Measurements from ENCODE around the gene DNM3. TPM values are rescaled to one million over a fixed set of nuclear protein-coding genes. Genes with fewer than 3 reads are reported as not detected.
"Not testable (repeated sequence)": the region's sequence is repeated elsewhere in the genome, so short reads cannot be mapped to it uniquely, and the experiment has no call there.

DNM3 gene
- total and polyA plus RNA-seq, 5 donors from 2014 or later = 0.76 to 5.5 (median 1.6) TPM

- Mint-ChIP-seq H3K4me1 (peaks cover 0 to 11% (median 4%) of the 10 kb centered on the region in 4 donors), H3K4me3 (no peak overlapping the region), H3K9me3 (no peaks in the 10 kb centered on the region), H3K36me3 (peaks cover 24% of the 10 kb centered on the region), H3K27me3 (no peaks in the 10 kb centered on the region), H3K27ac (peak overlapping the region in 1 of 3 donors; percentile 35)
- no peak overlapping the region for H3K27ac ChIP-seq (ENCODE audit: insufficient read depth, low read length, poor library complexity, severe bottlenecking)
- ATAC-seq (ENCODE audit: low read depth in 2 of 2) = no peak
- no peaks in the 10 kb centered on the region for H3K9me3 ChIP-seq (ENCODE audit: control insufficient read depth in 2 of 2, low read length in 2 of 2)
- no peaks in the 10 kb centered on the region for H3K27me3 ChIP-seq (ENCODE audit: control insufficient read depth, insufficient read depth, low read length)
- DNase-seq = no peak
- peaks cover 43% of the 10 kb centered on the region for H3K36me3 ChIP-seq (ENCODE audit: control insufficient read depth, insufficient read depth, low read length)
- H3K4me3 ChIP-seq (ENCODE audit: low read depth, low read length) = no peak overlapping the region
- H3K4me1 ChIP-seq (ENCODE audit: control insufficient read depth, insufficient read depth, low read length, poor library complexity, severe bottlenecking) = no peaks in the 10 kb centered on the region
Measured at GRCh38 chr1:171799166-171799565, 42.1 kb upstream of the DNM3 start.

- peak overlapping the region in 1 of 3 donors; percentile 33 for H3K27ac Mint-ChIP-seq
Measured at GRCh38 chr1:171799698-171800097, 41.6 kb upstream of the DNM3 start.

GRCh38 chr1:171800342-171800741 lies 41.0 kb upstream of the DNM3 start:
- ATAC-seq (ENCODE audit: low read depth in 2 of 2) (no peak), DNase-seq (no peak)
- Histone ChIP-seq H3K36me3 (ENCODE audit: control insufficient read depth, insufficient read depth, low read length) (peaks cover 31% of the 10 kb centered on the region), H3K4me3 (ENCODE audit: low read depth, low read length) (no peak overlapping the region), H3K4me1 (ENCODE audit: control insufficient read depth, insufficient read depth, low read length, poor library complexity, severe bottlenecking) (no peaks in the 10 kb centered on the region), H3K27ac (ENCODE audit: insufficient read depth, low read length, poor library complexity, severe bottlenecking) (no peak overlapping the region), H3K27me3 (ENCODE audit: control insufficient read depth, insufficient read depth, low read length) (no peaks in the 10 kb centered on the region), H3K9me3 (ENCODE audit: control insufficient read depth in 2 of 2, low read length in 2 of 2) (no peaks in the 10 kb centered on the region)
- Mint-ChIP-seq H3K27ac (peak overlapping the region in 1 of 3 donors; percentile 58), H3K27me3 (no peaks in the 10 kb centered on the region), H3K4me1 (peaks cover 0 to 11% (median 0%) of the 10 kb centered on the region in 4 donors), H3K36me3 (peaks cover 14% of the 10 kb centered on the region), H3K4me3 (no peak overlapping the region), H3K9me3 (no peaks in the 10 kb centered on the region)

More at GRCh38 chr1:171799698-171800097, 41.6 kb upstream of the DNM3 start:
- H3K4me1 ChIP-seq (ENCODE audit: control insufficient read depth, insufficient read depth, low read length, poor library complexity, severe bottlenecking); H3K9me3 Mint-ChIP-seq; H3K27me3 Mint-ChIP-seq; H3K27me3 ChIP-seq (ENCODE audit: control insufficient read depth, insufficient read depth, low read length); H3K4me3 ChIP-seq (ENCODE audit: low read depth, low read length); H3K4me1 Mint-ChIP-seq; H3K4me3 Mint-ChIP-seq; H3K27ac ChIP-seq (ENCODE audit: insufficient read depth, low read length, poor library complexity, severe bottlenecking); ATAC-seq (ENCODE audit: low read depth in 2 of 2); DNase-seq; H3K9me3 ChIP-seq (ENCODE audit: control insufficient read depth in 2 of 2, low read length in 2 of 2): not testable (repeated sequence)
- H3K36me3 Mint-ChIP-seq = peaks cover 19% of the 10 kb centered on the region
- H3K36me3 ChIP-seq (ENCODE audit: control insufficient read depth, insufficient read depth, low read length) = peaks cover 38% of the 10 kb centered on the region

- Mint-ChIP-seq H3K4me3 (no peak overlapping the region), H3K27ac (peak overlapping the region in 1 of 3 donors; percentile 58), H3K27me3 (no peaks in the 10 kb centered on the region), H3K4me1 (peaks cover 0 to 15% (median 3%) of the 10 kb centered on the region in 4 donors), H3K36me3 (peaks cover 12% of the 10 kb centered on the region), H3K9me3 (no peaks in the 10 kb centered on the region)
- H3K27me3 ChIP-seq (ENCODE audit: control insufficient read depth, insufficient read depth, low read length) = no peaks in the 10 kb centered on the region
- no peaks in the 10 kb centered on the region for H3K4me1 ChIP-seq (ENCODE audit: control insufficient read depth, insufficient read depth, low read length, poor library complexity, severe bottlenecking)
- no peak for DNase-seq
- no peak overlapping the region for H3K27ac ChIP-seq (ENCODE audit: insufficient read depth, low read length, poor library complexity, severe bottlenecking)
- H3K4me3 ChIP-seq (ENCODE audit: low read depth, low read length) = no peak overlapping the region
- no peaks in the 10 kb centered on the region for H3K9me3 ChIP-seq (ENCODE audit: control insufficient read depth in 2 of 2, low read length in 2 of 2)
- peaks cover 26% of the 10 kb centered on the region for H3K36me3 ChIP-seq (ENCODE audit: control insufficient read depth, insufficient read depth, low read length)
- no peak for ATAC-seq (ENCODE audit: low read depth in 2 of 2)
Measured at GRCh38 chr1:171800851-171801250, 40.4 kb upstream of the DNM3 start.

DNA sequence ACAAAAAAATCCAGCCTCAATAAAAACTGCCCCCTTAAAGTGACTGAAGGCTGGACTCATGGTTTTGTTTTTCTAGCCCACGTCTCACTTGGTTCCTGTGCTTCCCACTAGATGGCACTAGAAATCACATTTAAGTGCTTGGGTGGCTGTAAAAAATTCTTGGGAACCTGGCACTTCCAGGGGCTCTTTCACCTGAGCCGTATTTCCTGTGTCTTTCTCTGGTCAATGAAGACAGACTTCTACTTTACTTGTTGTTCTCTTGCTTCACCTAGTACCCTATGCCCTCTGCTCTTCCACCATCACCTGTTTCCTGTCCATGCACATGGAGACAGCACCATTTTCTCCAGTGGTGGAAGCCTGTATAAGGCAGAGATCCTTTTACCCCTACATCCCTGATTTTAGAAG lies 39.8 kb upstream of the DNM3 start:
- Histone ChIP-seq H3K27me3 (ENCODE audit: control insufficient read depth, insufficient read depth, low read length) (no peaks in the 10 kb centered on the region), H3K4me1 (ENCODE audit: control insufficient read depth, insufficient read depth, low read length, poor library complexity, severe bottlenecking) (no peaks in the 10 kb centered on the region), H3K9me3 (ENCODE audit: control insufficient read depth in 2 of 2, low read length in 2 of 2) (no peaks in the 10 kb centered on the region), H3K27ac (ENCODE audit: insufficient read depth, low read length, poor library complexity, severe bottlenecking) (no peak overlapping the region), H3K4me3 (ENCODE audit: low read depth, low read length) (no peak overlapping the region), H3K36me3 (ENCODE audit: control insufficient read depth, insufficient read depth, low read length) (peaks cover 20% of the 10 kb centered on the region)
- no peaks in the 10 kb centered on the region for H3K27me3 Mint-ChIP-seq
- H3K4me3 Mint-ChIP-seq = no peak overlapping the region
- H3K27ac Mint-ChIP-seq = peak overlapping the region in 1 of 3 donors; percentile 58
- DNase-seq = peak in 1 of 3 donors; percentile 38
- no peaks in the 10 kb centered on the region for H3K9me3 Mint-ChIP-seq
- peaks cover 0 to 15% (median 3%) of the 10 kb centered on the region in 4 donors for H3K4me1 Mint-ChIP-seq
- no peak for ATAC-seq (ENCODE audit: low read depth in 2 of 2)
- H3K36me3 Mint-ChIP-seq = peaks cover 7% of the 10 kb centered on the region

GRCh38 chr1:171802207-171802606 lies 39.1 kb upstream of the DNM3 start:
- Histone ChIP-seq H3K4me3 (ENCODE audit: low read depth, low read length) (no peak overlapping the region), H3K27me3 (ENCODE audit: control insufficient read depth, insufficient read depth, low read length) (no peaks in the 10 kb centered on the region), H3K36me3 (ENCODE audit: control insufficient read depth, insufficient read depth, low read length) (peaks cover 13% of the 10 kb centered on the region), H3K9me3 (ENCODE audit: control insufficient read depth in 2 of 2, low read length in 2 of 2) (no peaks in the 10 kb centered on the region), H3K4me1 (ENCODE audit: control insufficient read depth, insufficient read depth, low read length, poor library complexity, severe bottlenecking) (no peaks in the 10 kb centered on the region), H3K27ac (ENCODE audit: insufficient read depth, low read length, poor library complexity, severe bottlenecking) (no peak overlapping the region)
- Mint-ChIP-seq H3K4me3 (no peak overlapping the region), H3K36me3 (no peaks in the 10 kb centered on the region), H3K9me3 (no peaks in the 10 kb centered on the region), H3K27me3 (no peaks in the 10 kb centered on the region), H3K27ac (no peak overlapping the region), H3K4me1 (peaks cover 0 to 10% (median 5%) of the 10 kb centered on the region in 4 donors)
- DNase-seq (no peak), ATAC-seq (ENCODE audit: low read depth in 2 of 2) (no peak)

DNA sequence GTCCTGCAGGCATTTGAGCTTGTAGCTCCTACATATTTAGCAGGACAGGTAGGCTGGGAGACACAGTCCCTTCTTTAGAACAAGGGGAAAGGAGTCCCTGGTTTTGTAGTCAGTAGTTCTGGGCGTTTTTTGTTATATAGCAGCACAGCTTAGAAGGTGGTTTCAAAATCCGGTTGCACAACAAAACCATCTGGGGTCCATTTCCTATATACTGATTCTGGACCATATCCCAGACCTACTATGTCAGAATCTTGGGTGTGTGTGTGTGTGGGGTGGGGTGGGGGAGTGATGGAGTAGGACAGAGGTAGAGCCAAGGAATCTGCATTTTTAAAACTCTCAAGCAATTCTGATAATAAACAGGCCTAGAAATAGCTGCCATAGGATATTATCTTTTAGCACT lies 38.3 kb upstream of the DNM3 start:
- Mint-ChIP-seq H3K4me3 (no peak overlapping the region), H3K4me1 (peaks cover 0 to 10% (median 5%) of the 10 kb centered on the region in 4 donors), H3K36me3 (no peaks in the 10 kb centered on the region), H3K9me3 (no peaks in the 10 kb centered on the region), H3K27me3 (no peaks in the 10 kb centered on the region), H3K27ac (no peak overlapping the region)
- ATAC-seq (ENCODE audit: low read depth in 2 of 2) = no peak
- Histone ChIP-seq H3K4me3 (ENCODE audit: low read depth, low read length) (no peak overlapping the region), H3K27ac (ENCODE audit: insufficient read depth, low read length, poor library complexity, severe bottlenecking) (no peak overlapping the region), H3K4me1 (ENCODE audit: control insufficient read depth, insufficient read depth, low read length, poor library complexity, severe bottlenecking) (no peaks in the 10 kb centered on the region), H3K9me3 (ENCODE audit: control insufficient read depth in 2 of 2, low read length in 2 of 2) (no peaks in the 10 kb centered on the region), H3K36me3 (ENCODE audit: control insufficient read depth, insufficient read depth, low read length) (peaks cover 6% of the 10 kb centered on the region), H3K27me3 (ENCODE audit: control insufficient read depth, insufficient read depth, low read length) (no peaks in the 10 kb centered on the region)
- no peak for DNase-seq

- Mint-ChIP-seq H3K27me3 (no peaks in the 10 kb centered on the region), H3K9me3 (no peaks in the 10 kb centered on the region), H3K4me1 (peaks cover 0 to 10% (median 3%) of the 10 kb centered on the region in 4 donors), H3K4me3 (no peak overlapping the region), H3K36me3 (no peaks in the 10 kb centered on the region), H3K27ac (no peak overlapping the region)
- DNase-seq (no peak), ATAC-seq (ENCODE audit: low read depth in 2 of 2) (no peak)
- Histone ChIP-seq H3K27ac (ENCODE audit: insufficient read depth, low read length, poor library complexity, severe bottlenecking) (no peak overlapping the region), H3K27me3 (ENCODE audit: control insufficient read depth, insufficient read depth, low read length) (no peaks in the 10 kb centered on the region), H3K9me3 (ENCODE audit: control insufficient read depth in 2 of 2, low read length in 2 of 2) (no peaks in the 10 kb centered on the region), H3K36me3 (ENCODE audit: control insufficient read depth, insufficient read depth, low read length) (peaks cover 1% of the 10 kb centered on the region), H3K4me3 (ENCODE audit: low read depth, low read length) (no peak overlapping the region), H3K4me1 (ENCODE audit: control insufficient read depth, insufficient read depth, low read length, poor library complexity, severe bottlenecking) (no peaks in the 10 kb centered on the region)
Measured at GRCh38 chr1:171803461-171804022, 37.8 kb upstream of the DNM3 start.
